GM18502 (cell line): ENCODE results near the gene SUMO3.

ENCODE experiments used
- ATAC-seq: cut with Tn5 transposase; IDR thresholded peaks from one replicate; pipeline ENCODE4 v1.9.1; 2021; ENCODE audit warnings: mild to moderate bottlenecking; ENCODE audit not compliant: unreplicated experiment, poor library complexity

Gene SUMO3

DNA sequence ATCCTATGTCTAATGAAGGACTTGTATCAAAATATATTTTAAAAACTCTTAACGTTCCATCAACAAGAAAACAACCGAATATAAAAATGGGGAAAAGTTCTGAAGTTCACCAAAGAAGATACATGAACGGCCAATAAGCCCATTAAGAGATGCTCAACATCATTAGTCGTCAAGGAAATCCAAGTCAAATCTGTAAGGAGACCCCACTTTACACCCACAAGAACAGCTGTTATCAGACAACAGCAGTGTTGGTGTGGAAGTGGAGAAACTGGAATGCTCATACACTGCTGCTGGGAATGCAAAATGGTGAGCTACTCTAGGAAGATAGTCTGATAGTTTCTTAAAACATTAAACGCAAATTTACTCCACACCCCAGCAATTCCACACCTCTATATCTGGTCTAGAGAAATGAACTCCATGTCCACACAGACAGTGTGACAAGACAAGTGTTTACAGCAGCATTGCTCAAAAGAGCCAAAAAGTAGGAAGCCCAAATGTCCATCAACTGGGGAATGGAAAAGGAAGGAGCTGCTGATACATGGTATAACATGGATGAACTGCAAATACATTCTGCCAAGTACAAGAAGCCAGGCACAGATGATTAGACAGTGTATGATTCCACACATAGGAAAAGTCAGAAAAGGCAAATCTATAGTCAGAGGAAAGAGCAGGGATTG is 34.7 kb downstream of the SUMO3 start:
- ATAC-seq, result no peak

DNA sequence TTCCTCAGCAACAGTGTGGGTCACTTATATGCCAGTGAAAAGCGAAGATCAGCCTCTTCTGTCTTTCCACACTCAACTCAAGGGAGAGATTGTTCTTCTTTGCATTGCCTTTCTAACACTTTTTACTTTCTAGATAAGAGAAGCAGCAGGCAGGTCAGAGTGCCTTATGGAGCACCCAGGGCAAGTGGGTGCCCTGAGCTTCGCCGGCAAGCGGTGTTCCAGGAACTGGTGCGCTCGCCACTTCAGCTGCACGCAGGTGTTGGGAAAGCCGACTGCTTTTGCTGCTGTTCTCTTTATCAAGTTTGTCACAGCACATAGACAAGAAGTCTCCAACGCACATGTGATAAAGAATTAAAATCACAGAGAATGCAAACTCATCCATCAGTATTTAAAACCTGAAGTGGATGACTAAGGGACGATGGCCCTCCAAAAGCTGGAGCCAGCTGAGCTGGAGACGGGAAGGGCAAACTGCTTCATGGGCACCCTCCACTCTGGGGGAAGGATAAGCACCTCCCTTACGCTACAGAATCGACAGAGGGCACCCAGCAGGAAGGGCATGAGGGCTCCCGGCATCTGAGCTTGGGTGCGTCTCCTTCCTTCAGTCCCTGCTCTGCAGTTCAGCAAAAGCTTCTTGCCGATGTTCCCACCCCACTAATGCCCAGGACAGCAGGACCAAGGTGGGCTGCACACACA is 36.9 kb downstream of the SUMO3 start:
- ATAC-seq, result no peak

DNA sequence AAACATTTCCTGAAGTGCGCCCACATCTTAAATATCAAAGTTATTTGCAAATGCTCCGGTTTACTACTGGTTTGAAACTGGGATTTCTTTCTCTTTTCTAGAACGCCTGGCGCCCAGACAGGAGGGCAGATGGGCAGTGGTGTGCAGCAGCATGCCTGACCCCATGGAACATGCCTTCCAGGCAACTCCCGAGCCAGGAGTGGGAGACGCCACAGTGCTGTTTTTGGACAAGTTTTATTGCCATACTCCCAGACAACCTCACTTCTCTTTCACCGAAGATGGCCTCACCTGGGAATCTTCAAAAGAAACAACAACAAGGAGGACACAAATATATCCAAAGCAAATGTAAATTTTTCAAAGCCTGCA is 37.7 kb downstream of the SUMO3 start:
- no peak for ATAC-seq

DNA sequence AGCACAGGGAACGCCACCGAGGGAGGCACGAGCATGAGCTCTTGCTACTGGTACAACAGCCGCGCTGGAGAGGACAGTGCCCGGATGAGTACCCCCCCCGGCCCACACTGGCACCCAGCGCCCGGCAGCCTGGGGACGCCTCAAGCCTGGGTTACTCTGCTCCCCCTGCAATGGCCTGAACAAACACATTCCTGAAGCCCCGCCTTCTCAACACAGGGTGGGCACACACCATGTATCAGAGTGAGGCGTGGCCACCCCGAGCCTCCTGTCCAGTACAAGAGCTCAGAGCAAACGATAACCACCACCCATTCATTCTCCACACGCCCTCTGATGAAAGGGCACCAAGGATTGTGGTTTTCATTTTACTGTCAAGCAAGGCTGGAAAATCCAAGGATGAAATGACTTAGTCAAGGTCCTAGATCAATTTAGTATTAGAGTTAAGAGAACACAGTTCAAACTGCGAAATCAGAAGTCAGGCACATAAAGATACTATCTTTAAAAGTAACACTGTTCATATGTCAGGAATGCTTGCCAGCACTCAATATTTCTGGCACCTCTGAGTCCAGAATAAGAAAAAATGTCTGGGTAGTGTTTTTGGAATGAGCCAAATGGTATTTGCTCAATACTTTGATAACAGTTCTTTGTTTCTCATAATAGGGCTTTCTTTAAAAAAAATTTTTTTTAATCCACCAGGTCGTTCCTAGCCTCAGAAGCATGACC is 38.3 kb downstream of the SUMO3 start:
- no peak for ATAC-seq

DNA sequence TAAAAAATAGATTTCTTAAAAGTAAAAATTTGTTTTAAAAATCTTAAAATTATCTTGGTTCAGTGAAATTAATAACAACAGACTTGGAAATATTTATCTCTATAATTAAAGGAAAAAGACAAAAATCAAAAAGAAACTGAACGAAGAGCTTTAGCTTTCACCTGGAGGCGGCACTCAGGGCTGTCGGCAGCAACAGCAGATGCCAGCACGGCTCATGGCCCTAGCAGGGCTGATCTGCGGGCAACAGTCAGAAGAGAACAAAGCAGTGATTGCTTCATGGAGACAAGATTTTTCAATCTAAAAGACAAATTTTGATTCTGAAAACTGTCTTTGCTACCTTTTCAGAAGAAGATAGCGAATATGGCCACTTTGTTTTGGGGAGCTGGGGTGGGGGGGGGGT is 38.9 kb downstream of the SUMO3 start:
- ATAC-seq, result no peak

DNA sequence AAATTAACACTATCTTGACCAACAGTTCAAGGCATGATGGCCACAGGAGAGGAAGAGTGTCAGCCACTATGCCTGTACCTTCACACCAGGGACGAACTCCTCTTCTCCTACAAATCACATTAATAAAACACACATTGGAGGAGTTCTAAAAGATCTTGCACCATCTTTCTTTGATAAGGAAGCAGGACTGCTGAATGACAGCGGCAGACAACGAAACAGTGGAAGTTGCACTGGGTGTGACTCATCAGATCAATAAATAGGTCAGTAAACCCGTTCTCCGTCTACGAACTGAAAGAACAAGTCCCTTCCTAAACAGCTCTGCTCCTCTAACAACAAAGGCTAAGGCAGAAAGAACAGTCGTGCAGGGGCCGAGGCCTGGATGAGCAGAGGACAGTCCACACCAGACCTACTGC is 39.4 kb downstream of the SUMO3 start:
- no peak for ATAC-seq

DNA sequence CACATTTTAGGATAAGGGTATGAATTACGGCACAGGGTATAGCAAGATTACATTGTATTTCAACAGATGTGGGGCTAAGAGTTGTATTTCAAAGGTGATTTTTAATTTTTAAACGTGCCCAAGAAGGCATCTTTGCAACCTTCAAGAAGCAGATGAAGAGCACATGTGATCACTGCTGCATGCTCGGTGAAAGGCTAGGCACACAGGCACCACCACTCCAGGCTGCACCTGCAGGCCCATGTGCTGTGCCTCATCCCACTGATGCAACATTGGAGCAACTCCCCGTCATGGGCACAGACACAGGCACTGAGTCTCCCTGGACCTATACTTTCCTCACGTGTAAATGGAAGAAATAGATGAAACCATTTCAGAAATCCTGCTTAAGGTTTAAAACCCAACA is 39.8 kb downstream of the SUMO3 start:
- ATAC-seq, result no peak

DNA sequence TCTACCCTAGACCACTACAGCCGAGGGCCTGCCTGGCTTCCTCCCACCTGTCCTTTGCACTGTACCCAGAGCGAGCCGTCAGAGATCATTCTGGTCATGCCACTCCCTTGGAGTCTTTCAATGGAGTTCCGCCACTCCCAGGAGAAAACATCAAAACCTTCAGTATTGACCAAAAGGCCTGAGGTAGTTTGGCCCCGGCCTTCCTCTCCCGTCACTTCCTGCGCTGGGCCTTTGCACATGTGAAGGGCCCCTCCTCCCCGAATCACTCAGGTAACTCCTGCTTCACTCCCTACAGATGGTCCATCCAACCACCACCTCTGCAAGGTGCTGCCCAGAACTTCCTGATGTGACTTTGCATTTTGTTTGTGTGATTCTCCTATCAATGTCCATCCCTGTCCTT is 42.9 kb downstream of the SUMO3 start:
- ATAC-seq, result no peak

DNA sequence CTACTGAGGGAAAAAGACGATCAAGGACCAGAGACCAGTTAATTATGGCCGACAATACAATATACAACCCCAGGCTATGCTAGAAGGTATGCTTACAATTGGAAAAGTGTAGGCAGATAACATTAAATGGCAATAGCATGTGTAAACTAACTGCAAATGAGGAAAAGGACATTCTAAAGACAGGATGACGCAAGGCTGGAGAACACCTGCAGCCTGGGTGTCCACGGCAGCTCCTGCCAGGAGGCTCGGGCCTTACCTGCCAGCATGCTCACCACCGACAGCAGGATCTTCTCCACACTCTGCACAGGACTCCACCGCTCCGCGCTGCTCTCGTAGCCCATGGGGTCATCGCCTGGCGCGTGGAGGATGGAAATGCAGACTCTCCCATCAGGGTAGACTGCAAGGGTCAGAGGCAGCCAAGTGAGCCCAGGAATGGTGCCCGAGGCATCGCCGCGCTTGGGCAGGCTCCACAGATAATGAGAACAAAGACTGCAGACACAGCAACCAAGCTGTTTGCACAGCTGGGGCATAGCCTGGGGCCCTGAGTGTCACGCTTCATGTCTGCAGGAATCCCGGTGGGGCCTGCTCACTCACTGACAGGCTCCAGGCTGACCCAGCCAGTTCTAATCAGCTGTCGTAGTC is 44.5 kb downstream of the SUMO3 start:
- no peak for ATAC-seq

DNA sequence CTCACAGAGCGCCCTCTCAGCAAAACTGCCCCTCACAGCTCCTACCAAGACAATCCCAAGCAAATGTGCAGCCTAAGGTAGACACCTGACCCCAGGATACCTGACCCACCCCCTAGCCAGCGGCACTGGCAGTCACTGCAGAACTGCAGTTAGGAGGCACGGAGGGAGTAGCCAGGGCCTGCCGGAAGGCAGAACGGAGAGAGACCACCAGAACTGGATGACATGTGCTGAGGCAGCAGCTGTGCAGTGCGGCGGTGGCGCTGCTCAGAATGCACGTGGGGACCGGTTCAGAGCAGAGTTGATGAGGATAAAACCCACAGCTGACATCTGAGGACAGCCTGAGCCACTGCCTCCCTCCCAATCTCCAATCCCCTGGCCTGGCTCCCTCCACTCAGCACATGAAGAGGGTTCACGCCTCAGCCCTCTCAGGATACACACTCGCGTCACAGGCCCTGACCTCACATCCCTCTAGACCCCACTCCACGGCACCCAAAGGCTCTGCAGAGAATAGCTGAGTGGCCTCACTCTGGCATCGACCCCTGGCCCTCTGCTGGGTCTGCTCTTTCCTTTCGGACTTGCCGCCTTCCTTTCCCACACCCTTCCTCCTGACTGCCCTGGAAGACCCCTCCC is 45.9 kb downstream of the SUMO3 start:
- ATAC-seq, result no peak

DNA sequence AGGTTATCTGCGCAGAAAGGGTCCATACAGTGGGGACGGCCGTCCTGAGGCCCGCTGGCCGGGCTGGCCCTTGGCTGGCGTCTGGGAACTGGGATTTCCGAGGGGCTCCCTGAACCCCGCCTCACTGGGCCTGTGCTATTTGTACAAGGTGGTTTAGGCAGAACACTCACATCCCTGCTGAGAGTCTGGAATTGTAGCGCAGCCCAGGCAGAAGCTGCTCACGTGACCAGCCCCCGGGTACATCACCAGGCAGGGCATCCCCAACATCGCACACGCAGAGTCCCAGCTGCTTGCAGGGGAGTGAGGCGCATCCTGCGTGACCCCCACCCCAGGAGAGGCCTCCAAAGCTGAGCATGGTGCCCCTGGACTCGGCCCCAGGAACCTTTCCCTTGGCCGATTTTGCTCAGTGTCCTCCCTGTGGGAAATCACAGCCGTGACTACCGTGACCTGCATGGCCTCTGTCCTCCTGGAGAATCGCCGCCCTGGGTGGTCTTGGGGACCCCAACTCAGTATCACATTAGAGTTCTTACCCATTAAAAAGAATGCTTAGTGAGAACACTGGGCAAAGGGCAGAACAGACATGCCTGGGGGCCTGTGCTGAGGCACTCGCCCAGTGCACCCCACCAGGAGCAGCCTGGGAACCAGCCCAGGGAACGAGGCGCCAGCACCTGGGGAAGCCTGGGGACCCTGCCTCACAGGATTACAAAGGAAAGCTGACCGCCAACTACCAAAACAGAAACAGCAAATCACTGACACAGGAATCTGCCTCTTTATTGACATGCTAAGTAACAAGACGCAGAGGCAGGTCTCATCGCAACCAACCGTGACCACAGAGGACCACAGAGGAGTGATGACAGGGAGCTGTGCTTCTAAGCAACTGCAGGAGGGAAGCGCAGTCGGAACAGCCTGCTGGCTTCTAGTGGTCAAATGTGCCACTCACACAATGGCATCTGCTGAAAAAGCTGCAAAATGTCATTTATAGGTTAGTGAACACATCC is 49.7 kb downstream of the SUMO3 start:
- no peak for ATAC-seq

DNA sequence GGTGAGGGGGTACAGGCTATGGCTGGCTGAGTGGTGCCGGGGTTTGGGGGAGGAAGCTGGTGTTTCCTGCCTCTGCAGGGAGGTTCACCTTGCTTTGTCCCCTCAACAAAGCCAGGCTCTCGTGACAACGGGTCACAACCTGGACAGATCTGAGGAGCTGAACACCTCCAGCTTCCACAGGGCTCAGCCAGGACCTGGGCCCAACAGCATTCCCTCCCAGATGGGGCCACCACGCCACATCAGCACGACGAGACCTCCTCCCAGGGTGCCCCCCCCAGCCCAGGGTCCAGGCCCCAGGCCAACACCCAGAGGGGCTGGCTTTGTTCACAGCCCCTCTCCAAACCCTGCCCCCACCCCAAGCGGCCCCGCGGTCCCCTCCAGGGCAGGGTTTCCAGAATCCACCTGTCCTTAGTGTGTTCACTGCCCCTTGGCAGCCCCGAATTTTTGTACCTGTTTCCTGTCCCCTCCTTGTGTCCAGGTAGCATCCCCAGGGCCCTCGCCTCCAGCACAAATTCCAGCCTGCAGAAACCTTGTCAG is 51.0 kb downstream of the SUMO3 start:
- no peak for ATAC-seq

DNA sequence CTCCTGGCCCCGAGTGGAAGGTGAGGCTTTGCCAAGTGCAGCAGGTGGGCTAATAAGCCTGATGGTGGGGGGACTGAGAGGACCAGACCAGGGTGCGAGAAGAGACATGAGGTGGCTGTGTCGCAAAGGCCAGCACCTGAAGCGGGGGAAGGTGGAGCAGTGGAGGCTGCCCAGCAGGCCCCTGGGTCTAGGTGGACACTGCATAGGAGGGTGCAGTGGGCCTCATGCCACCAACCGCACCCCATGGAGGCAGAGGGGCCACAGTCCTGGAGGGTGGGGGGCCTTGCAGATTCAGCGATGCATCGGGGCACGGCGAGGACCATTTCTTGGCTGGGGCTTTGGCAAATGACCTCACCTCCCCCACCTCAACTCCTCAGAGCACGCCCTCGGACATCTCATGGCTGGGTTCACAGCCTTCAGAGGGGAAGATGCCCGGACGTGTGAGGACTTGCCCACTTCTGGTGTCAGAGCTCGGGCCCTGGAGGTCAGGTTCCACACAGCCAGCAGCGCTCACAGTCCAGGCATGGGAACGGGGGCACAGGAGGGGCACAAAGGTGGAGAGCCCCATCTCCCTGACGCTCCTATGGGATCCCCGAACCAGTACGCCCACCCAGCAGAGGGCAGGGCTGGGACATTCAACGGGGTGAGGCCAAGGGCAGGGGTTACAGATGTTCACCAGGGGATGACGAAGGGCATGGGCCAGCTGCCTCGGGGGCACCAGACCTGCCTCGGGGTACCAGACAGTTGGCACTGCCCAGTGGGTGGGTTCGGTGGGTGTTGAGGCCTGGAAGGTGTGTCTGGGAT is 51.6 kb downstream of the SUMO3 start:
- ATAC-seq, result no peak

DNA sequence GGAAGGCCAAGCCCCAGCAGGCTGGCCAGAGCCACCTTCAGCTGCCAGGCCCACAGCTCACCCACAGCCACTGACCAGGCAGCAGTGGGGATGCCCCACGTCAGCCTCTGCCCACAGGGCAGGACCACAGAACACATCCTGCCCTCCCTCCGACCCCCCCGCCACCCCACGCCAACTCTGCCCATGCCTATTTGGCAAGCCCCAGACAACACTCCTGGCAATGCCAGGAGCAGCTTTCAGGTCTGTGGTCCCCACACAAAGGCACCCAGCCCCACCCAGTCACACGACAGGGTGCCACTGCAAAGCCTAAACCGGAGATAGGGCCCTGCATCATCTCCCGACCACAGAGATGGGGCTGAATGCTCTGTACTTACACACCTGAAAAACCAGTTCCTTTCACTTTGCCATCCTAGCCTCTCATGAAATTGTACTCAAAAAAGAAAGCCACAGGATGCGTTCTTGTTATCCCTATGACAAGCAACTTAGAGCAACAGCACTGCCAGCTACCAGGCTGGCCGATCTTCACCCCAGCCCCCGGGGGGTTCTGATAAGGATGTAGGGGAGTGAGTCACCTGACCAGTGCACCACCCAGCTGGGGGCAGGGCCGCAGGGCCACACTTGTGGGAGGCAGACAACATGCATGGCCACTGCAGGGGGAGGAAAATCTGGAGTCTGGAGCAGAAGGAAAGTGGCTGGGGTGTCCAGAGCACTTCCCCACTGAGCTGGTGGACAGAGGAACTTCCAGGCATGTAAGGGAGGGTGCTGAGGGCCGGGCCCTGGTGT is 52.4 kb downstream of the SUMO3 start:
- no peak for ATAC-seq

DNA sequence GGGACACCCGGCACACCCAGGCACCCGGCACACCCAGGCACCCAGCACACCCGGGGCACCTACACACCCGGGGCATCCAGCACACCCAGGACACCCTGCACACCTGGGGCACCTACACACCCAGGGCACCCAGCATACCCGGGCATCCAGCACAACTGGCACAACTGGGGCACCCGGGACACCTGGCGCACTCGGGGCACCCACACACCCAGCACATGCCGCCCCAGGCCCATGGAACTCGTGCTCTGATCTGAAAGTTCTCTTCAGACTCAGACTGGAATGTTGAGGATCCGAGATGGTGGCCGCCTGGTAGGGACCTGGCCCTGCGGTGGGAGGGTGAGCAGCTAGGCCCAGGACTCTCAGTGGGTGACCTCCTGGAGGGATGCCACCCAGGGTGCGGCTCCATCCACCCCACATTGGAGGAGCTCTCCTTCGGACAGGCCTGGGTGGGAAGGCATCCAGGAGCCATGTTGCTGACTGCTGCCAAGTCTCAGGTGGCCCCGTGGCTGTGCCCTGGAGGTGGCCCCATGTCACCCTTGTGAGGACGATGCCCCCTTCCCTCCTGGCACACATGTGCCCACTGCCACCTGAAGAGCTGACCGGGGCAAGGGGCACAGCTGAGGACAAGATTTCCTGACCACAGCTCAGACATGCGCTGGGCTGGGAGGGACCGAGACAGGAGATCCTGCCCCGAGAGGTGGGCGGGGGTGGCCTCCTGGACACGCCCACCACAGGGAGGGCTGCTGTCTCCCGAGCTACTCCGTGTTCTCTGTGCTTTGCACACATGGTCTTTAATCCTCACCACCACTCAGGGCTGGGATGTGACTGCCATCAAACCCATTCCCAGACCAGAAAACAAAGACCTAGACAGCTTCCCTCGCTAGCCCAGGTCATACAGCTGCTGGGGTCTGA is 53.3 kb downstream of the SUMO3 start:
- ATAC-seq, result no peak

DNA sequence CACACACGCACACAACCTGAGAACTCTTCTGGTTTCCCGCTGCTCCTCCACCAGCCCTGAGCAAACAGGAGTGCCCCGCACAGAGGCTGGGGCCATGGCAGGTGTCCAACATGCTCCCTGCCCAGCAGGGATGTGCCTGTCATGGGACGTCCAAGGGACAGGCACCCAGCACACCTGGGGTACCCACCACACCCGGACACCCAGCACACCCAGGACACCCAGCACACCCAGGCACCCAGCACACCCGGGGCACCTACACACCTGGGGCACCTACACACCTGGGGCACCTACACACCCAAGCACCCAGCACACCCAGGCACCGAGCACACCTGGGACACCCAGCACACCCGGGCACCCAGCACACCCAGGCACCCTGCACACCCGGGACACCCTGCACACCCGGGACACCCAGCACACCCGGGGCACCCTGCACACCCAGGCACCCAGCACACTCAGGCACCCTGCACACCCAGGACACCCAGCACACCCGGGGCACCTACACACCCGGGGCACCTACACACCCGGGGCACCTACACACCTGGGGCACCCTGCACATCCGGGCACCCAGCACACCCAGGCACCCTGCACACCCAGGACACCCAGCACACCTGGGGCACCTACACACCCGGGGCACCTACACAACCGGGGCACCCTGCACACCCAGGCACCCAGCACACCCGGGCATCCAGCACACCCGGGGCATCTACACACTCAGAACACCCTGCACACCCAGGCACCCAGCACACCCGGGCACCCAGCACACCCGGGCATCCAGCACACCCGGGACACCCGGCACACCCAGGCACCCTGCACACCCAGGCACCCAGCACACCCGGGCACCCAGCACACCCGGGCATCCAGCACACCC is 54.2 kb downstream of the SUMO3 start:
- ATAC-seq, result no peak
